Measurements from ENCODE around the gene FAM124A. TPM values are rescaled to one million over a fixed set of nuclear protein-coding genes. Genes with fewer than 3 reads are reported as not detected.

Gene FAM124A
- total RNA-seq, 2 donors from 2014 or later, result 4.2 to 13.7 TPM

GRCh38 chr13:51223560-51224270 lies 1.5 kb downstream of the FAM124A start:
- H3K9me3 ChIP-seq, result no peaks in the 10 kb centered on the region
- ATAC-seq (ENCODE audit: insufficient number of reproducible peaks, low FRiP score, low read depth), result no peak
- no peak overlapping the region for H3K27ac ChIP-seq
- TF ChIP-seq, protein P1, sequence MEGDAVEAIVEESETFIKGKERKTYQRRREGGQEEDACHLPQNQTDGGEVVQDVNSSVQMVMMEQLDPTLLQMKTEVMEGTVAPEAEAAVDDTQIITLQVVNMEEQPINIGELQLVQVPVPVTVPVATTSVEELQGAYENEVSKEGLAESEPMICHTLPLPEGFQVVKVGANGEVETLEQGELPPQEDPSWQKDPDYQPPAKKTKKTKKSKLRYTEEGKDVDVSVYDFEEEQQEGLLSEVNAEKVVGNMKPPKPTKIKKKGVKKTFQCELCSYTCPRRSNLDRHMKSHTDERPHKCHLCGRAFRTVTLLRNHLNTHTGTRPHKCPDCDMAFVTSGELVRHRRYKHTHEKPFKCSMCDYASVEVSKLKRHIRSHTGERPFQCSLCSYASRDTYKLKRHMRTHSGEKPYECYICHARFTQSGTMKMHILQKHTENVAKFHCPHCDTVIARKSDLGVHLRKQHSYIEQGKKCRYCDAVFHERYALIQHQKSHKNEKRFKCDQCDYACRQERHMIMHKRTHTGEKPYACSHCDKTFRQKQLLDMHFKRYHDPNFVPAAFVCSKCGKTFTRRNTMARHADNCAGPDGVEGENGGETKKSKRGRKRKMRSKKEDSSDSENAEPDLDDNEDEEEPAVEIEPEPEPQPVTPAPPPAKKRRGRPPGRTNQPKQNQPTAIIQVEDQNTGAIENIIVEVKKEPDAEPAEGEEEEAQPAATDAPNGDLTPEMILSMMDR (IDR thresholded peaks at IDR 0.05), result no peak
- peak overlapping the region; percentile 91 for H3K4me3 ChIP-seq
- no peaks in the 10 kb centered on the region for H3K27me3 ChIP-seq (replicated peaks; ENCODE audit: insufficient read depth)
- H3K4me1 ChIP-seq (ENCODE audit: control insufficient read depth in 1 of 2, low read depth in 2 of 2), result peaks cover 0 to 14% of the 10 kb centered on the region in 2 donors
- no peaks in the 10 kb centered on the region for H3K36me3 ChIP-seq
- no peak for DNase-seq (ENCODE audit: low spot score)

- Histone ChIP-seq H3K9me3 (no peaks in the 10 kb centered on the region), H3K36me3 (no peaks in the 10 kb centered on the region), H3K4me1 (ENCODE audit: control insufficient read depth in 1 of 2, low read depth in 2 of 2) (peaks cover 0 to 14% of the 10 kb centered on the region in 2 donors), H3K4me3 (no peak overlapping the region), H3K27ac (no peak overlapping the region), H3K27me3 (replicated peaks; ENCODE audit: insufficient read depth) (no peaks in the 10 kb centered on the region)
- ATAC-seq (ENCODE audit: insufficient number of reproducible peaks, low FRiP score, low read depth) (no peak), DNase-seq (ENCODE audit: low spot score) (no peak)
- TF ChIP-seq, protein P1 (IDR thresholded peaks at IDR 0.05), result no peak
These were observed 2.8 kb downstream of the FAM124A start for GRCh38 chr13:51225029-51225428.

DNA sequence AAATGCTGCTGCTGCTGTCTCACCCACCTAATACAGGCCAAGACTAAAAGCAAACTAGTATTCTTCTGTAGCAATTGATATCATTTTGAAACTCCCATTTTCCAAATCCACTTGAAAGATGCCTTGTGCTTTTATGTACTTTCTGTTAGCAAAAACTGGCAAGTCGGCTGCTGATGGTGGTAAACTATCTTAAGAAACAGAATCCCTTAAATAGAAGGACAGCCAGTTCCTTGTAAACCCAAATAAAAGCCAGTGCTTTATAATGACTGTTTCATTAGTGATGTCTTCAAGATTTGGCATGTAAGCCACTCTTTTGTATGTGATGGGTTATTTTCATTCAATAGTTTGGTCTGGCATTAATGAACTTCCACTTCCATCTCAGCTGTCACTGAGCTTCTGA lies 5.2 kb downstream of the FAM124A start:
- no peak overlapping the region for H3K27ac ChIP-seq

GRCh38 chr13:51229101-51229719 lies 7.0 kb downstream of the FAM124A start:
- ATAC-seq (ENCODE audit: insufficient number of reproducible peaks, low FRiP score, low read depth), result no peak
- H3K4me3 ChIP-seq, result no peak overlapping the region
- TF ChIP-seq, protein P1 (IDR thresholded peaks at IDR 0.05), result no peak
- H3K27me3 ChIP-seq (replicated peaks; ENCODE audit: insufficient read depth), result no peaks in the 10 kb centered on the region
- DNase-seq (ENCODE audit: low spot score), result no peak
- H3K9me3 ChIP-seq, result no peaks in the 10 kb centered on the region
- no peaks in the 10 kb centered on the region for H3K36me3 ChIP-seq
- H3K27ac ChIP-seq, result no peak overlapping the region
- H3K4me1 ChIP-seq (ENCODE audit: control insufficient read depth in 1 of 2, low read depth in 2 of 2), result peaks cover 0 to 9% of the 10 kb centered on the region in 2 donors

More for the DNA sequence above, 5.2 kb downstream of the FAM124A start:
- Histone ChIP-seq H3K27me3 (replicated peaks; ENCODE audit: insufficient read depth) (no peaks in the 10 kb centered on the region), H3K36me3 (no peaks in the 10 kb centered on the region), H3K4me3 (no peak overlapping the region), H3K4me1 (ENCODE audit: control insufficient read depth in 1 of 2, low read depth in 2 of 2) (peaks cover 0 to 15% of the 10 kb centered on the region in 2 donors), H3K9me3 (no peaks in the 10 kb centered on the region)
- TF ChIP-seq, protein P1 (IDR thresholded peaks at IDR 0.05), result no peak
- no peak for ATAC-seq (ENCODE audit: insufficient number of reproducible peaks, low FRiP score, low read depth)
- DNase-seq (ENCODE audit: low spot score), result no peak

- no peaks in the 10 kb centered on the region for H3K36me3 ChIP-seq
- no peaks in the 10 kb centered on the region for H3K9me3 ChIP-seq
- H3K4me1 ChIP-seq (ENCODE audit: control insufficient read depth in 1 of 2, low read depth in 2 of 2), result peaks cover 0 to 9% of the 10 kb centered on the region in 2 donors
- ATAC-seq (ENCODE audit: insufficient number of reproducible peaks, low FRiP score, low read depth) (no peak), DNase-seq (ENCODE audit: low spot score) (no peak)
- no peak overlapping the region for H3K4me3 ChIP-seq
- H3K27ac ChIP-seq, result no peak overlapping the region
- H3K27me3 ChIP-seq (replicated peaks; ENCODE audit: insufficient read depth), result no peaks in the 10 kb centered on the region
- TF ChIP-seq, protein P1 (IDR thresholded peaks at IDR 0.05), result no peak
These were observed 7.5 kb downstream of the FAM124A start for GRCh38 chr13:51229731-51230130.
